ENCODE results near the gene ASB13. TPM values are rescaled to one million over a fixed set of nuclear protein-coding genes. Genes with fewer than 3 reads are reported as not detected.

Gene ASB13
- total and polyA plus RNA-seq, 8 donors = 0.89 to 27.5 (median 15.1) TPM

DNA sequence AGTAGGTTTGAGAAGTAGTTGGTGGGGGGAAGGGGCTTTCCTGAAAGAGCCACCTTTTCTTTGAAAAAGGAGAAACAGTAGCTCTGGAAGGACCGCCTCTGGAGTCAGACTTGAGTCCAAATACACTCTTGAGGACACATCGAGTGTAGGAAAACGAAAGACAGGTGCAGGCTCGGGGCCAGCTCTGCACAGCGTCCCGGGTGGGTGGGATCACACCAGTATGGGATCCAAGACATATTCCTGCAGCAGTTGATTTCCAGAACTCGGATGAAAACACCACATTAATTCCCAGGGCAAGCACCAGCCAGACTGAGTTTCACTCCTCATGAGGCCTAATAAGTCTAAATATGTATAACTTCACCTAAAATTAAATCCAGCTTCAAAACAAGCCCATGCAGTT is 61.4 kb downstream of the ASB13 start:
- no peak for DNase-seq
- peak overlapping the region in 1 of 5 donors; percentile 79 for H3K27ac ChIP-seq
- H3K9me3 ChIP-seq = peaks cover 0 to 5% (median 0%) of the 10 kb centered on the region in 4 donors
- 79 to 92% (median 87%) methylated on average over 7 of the region's 7 CpGs for WGBS, 5 donors
- no peaks in the 10 kb centered on the region for H3K27me3 ChIP-seq
- peaks cover 0 to 19% (median 6%) of the 10 kb centered on the region in 4 donors for H3K4me1 ChIP-seq
- H3K4me3 ChIP-seq = no peak overlapping the region
- intact Hi-C loops (cut with DNase I; ENCODE audit: low total_unique reads) = no loop called here
- H3K36me3 ChIP-seq = no peaks in the 10 kb centered on the region
- TF ChIP-seq, protein P1, sequence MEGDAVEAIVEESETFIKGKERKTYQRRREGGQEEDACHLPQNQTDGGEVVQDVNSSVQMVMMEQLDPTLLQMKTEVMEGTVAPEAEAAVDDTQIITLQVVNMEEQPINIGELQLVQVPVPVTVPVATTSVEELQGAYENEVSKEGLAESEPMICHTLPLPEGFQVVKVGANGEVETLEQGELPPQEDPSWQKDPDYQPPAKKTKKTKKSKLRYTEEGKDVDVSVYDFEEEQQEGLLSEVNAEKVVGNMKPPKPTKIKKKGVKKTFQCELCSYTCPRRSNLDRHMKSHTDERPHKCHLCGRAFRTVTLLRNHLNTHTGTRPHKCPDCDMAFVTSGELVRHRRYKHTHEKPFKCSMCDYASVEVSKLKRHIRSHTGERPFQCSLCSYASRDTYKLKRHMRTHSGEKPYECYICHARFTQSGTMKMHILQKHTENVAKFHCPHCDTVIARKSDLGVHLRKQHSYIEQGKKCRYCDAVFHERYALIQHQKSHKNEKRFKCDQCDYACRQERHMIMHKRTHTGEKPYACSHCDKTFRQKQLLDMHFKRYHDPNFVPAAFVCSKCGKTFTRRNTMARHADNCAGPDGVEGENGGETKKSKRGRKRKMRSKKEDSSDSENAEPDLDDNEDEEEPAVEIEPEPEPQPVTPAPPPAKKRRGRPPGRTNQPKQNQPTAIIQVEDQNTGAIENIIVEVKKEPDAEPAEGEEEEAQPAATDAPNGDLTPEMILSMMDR (IDR thresholded peaks at IDR 0.05) = no peak
- no peak for TF ChIP-seq EP300 (IDR thresholded peaks at IDR 0.05)
- no peak for TF ChIP-seq POLR2AphosphoS5 (IDR thresholded peaks at IDR 0.05)
- TF ChIP-seq POLR2A (IDR thresholded peaks at IDR 0.05) = no peak

DNA sequence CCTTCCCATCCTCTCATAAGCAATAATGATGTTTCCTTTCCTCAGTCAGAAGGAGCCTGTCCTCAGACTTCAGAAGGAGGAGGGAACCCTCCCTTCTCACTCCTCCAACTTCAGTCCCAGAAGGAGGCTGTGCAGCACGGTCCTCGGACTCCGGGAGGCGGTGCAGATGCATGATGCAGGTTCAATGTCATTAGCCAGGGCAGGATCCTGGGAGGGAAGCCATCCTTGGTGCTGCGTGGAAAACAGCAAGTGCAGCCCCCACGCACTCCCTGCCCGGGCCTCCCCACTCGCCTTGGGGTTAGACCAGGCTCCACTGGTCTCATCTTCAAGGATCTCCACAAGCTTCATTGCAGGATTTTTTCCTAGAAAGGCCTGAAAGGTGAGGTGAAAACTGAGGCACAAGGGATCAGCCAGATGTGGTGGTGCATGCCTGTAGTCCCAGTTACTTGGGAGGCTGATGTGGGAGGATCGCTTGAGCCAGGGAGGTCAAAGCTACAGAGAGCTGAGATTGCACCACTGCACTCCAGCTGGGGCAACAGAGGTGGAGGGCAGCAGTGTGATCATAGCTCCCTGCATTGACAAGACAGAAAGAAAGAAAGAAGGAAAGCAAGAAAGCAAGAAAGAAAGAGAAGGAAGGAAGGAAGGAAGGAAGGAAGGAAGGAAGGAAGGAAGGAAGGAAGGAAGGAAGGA is 62.0 kb downstream of the ASB13 start:
- H3K9me3 ChIP-seq = peaks cover 0 to 5% (median 0%) of the 10 kb centered on the region in 4 donors
- TF ChIP-seq POLR2A (IDR thresholded peaks at IDR 0.05) (no peak), EP300 (IDR thresholded peaks at IDR 0.05) (no peak), POLR2AphosphoS5 (IDR thresholded peaks at IDR 0.05) (no peak)
- TF ChIP-seq, protein P1 (IDR thresholded peaks at IDR 0.05) = no peak
- WGBS, 5 donors = 91 to 97% (median 96%) methylated on average over 7 to 9 of the region's 9 CpGs
- H3K27me3 ChIP-seq = no peaks in the 10 kb centered on the region
- H3K27ac ChIP-seq = peak overlapping the region in 1 of 5 donors; percentile 79
- H3K4me1 ChIP-seq = peaks cover 0 to 13% (median 5%) of the 10 kb centered on the region in 4 donors
- DNase-seq = no peak
- H3K4me3 ChIP-seq = no peak overlapping the region
- H3K36me3 ChIP-seq = no peaks in the 10 kb centered on the region
- intact Hi-C loops (cut with DNase I; ENCODE audit: low total_unique reads) = no loop called here

DNA sequence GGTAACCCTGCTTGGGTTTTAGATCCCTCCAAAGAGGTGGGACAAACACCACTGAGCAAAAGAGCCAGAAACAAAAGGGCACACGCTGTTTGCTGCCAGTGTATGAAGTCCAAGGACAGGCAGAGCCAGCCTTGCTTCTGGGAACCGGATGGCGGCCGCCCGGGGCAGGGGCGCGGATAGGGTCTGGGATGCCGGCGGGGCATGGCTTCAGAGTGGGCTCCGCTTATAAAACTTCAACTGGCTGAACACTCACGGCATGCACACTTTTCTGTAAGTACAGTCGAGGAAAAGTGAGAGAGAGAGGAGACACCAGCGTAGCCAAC is 62.6 kb downstream of the ASB13 start:
- H3K4me3 ChIP-seq = no peak overlapping the region
- TF ChIP-seq POLR2AphosphoS5 (IDR thresholded peaks at IDR 0.05) = no peak
- no peak for TF ChIP-seq EP300 (IDR thresholded peaks at IDR 0.05)
- TF ChIP-seq POLR2A (IDR thresholded peaks at IDR 0.05) = no peak
- TF ChIP-seq, protein P1 (IDR thresholded peaks at IDR 0.05) = no peak
- peaks cover 0 to 5% (median 0%) of the 10 kb centered on the region in 4 donors for H3K9me3 ChIP-seq
- H3K27me3 ChIP-seq = no peaks in the 10 kb centered on the region
- 81 to 87% (median 83%) methylated on average over 13 of the region's 13 CpGs for WGBS, 5 donors
- H3K4me1 ChIP-seq = peaks cover 0 to 10% (median 4%) of the 10 kb centered on the region in 4 donors
- no peak for DNase-seq
- peak overlapping the region in 1 of 5 donors; percentile 79 for H3K27ac ChIP-seq
- intact Hi-C loops (cut with DNase I; ENCODE audit: low total_unique reads) = no loop called here
- no peaks in the 10 kb centered on the region for H3K36me3 ChIP-seq

DNA sequence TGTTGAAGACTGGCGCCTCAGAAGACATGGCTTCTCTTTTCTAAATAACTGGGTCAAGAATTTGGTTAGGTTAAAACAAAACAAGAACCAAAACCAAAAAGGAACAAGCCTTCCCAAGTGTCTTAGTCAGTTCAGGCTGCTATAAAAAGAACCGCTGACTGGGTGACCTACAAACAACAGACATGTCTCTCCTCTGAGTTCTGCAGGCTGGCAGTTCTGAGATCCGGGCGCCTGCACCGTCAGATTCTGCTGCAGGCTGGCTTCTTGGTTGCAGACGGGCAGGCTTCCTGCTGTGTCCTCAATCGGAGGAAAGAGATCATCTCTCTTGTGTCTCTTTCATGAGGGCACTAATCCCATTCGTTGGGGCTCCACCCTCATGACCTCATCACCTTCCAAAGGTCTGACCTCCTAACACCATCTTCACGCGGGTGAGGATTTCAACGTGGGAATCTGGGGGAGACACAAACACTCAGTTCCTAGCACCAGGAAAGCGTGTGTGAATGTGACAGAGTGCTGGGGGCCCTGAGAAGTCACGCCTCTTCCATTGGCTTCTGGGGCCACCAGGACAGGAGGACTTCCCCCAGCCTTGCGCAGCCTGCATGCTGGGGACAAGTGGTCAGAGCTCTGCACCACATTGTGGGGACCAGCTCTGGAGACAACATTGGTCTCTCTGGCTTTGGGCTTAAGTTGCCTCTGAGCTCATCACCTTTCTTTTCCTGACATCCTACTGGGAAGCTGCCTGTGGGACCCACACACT is 63.1 kb downstream of the ASB13 start:
- TF ChIP-seq POLR2AphosphoS5 (IDR thresholded peaks at IDR 0.05) (no peak), POLR2A (IDR thresholded peaks at IDR 0.05) (no peak), EP300 (IDR thresholded peaks at IDR 0.05) (no peak)
- TF ChIP-seq, protein P1 (IDR thresholded peaks at IDR 0.05) = no peak
- Histone ChIP-seq H3K4me1 (peaks cover 0 to 10% (median 4%) of the 10 kb centered on the region in 4 donors), H3K27me3 (no peaks in the 10 kb centered on the region), H3K36me3 (no peaks in the 10 kb centered on the region), H3K9me3 (peaks cover 0 to 5% (median 0%) of the 10 kb centered on the region in 4 donors), H3K27ac (peak overlapping the region in 1 of 5 donors; percentile 79), H3K4me3 (no peak overlapping the region)
- WGBS, 5 donors = 85 to 87% (median 86%) methylated on average over 13 to 14 of the region's 14 CpGs
- intact Hi-C loops (cut with DNase I; ENCODE audit: low total_unique reads) = no loop called here
- no peak for DNase-seq

All from stomach (tissue), 9 donors.